DND-41 (cell line): ENCODE data around the gene ZNF512B.

ENCODE experiments used
- ATAC-seq: fragments of 200-7000 bp; cut with Tn5 transposase; 3 replicates; pipeline ENCODE4 v1.9.1; 2021; ENCODE audit warnings: low read depth; ENCODE audit not compliant: insufficient read depth
- DNase-seq: peaks from one replicate; pipeline ENCODE4 v3.0.0-alpha.2; 2020
- H2AFZ ChIP-seq: 2 replicates; pipeline ENCODE4 v1.6.0; 2012; ENCODE audit warnings: low read depth, low read length
- H3K27ac ChIP-seq: 2 replicates; pipeline ENCODE4 v1.5.1; 2012; ENCODE audit warnings: low read length, inconsistent platforms
- H3K27me3 ChIP-seq: fragments of 200-600 bp; sonication (generic); 2 replicates; pipeline ENCODE4 v1.6.0; 2012; ENCODE audit warnings: low read length, mild to moderate bottlenecking, inconsistent platforms; ENCODE audit not compliant: insufficient read depth, poor library complexity
- H3K36me3 ChIP-seq: 2 replicates; pipeline ENCODE4 v1.5.1; 2012; ENCODE audit warnings: low read length, inconsistent platforms; ENCODE audit not compliant: insufficient read depth
- H3K4me1 ChIP-seq: 2 replicates; pipeline ENCODE4 v1.5.1; 2012; ENCODE audit warnings: mild to moderate bottlenecking, low read length; ENCODE audit not compliant: insufficient read depth
- H3K4me2 ChIP-seq: 2 replicates; pipeline ENCODE4 v1.6.0; 2012; ENCODE audit warnings: mild to moderate bottlenecking, moderate library complexity, low read length, inconsistent platforms; ENCODE audit not compliant: insufficient read depth
- H3K4me3 ChIP-seq, 2 experiments: fragments of 200-600 bp in 1 of 2; shearing (Covaris generic) in 1 of 2; 2 replicates each; pipeline ENCODE4 v1.5.1; 2012 to 2016; ENCODE audit warnings: inconsistent platforms in 2 of 2, low read length in 2 of 2, mild to moderate bottlenecking in 2 of 2, low read depth in 1 of 2, moderate library complexity in 1 of 2
- H3K79me2 ChIP-seq: 2 replicates; pipeline ENCODE4 v1.6.0; 2012; ENCODE audit warnings: low read length, inconsistent platforms; ENCODE audit not compliant: insufficient read depth
- H3K9ac ChIP-seq: 2 replicates; pipeline ENCODE4 v1.6.0; 2012; ENCODE audit warnings: low read depth, mild to moderate bottlenecking, inconsistent platforms, low read length, moderate library complexity
- H3K9me3 ChIP-seq: 2 replicates; pipeline ENCODE4 v1.5.1; 2012; ENCODE audit warnings: low read length, moderate library complexity, mild to moderate bottlenecking, inconsistent platforms; ENCODE audit not compliant: insufficient read depth, severe bottlenecking
- H4K20me1 ChIP-seq: 2 replicates; pipeline ENCODE4 v1.6.0; 2012; ENCODE audit warnings: low read length; ENCODE audit not compliant: insufficient read depth
- CTCF ChIP-seq: IDR thresholded peaks from 2 replicates; pipeline ENCODE4 v1.5.1; 2012; ENCODE audit warnings: borderline replicate concordance, low read length, moderate library complexity, mild to moderate bottlenecking; ENCODE audit not compliant: poor library complexity, severe bottlenecking; ENCODE audit errors: extremely low read depth
- EZH2 ChIP-seq: IDR thresholded peaks from 3 replicates; pipeline ENCODE4 v1.6.1; 2012; ENCODE audit warnings: borderline replicate concordance, low read depth, mild to moderate bottlenecking, moderate library complexity, low read length, inconsistent platforms; ENCODE audit not compliant: severe bottlenecking

ZNF512B gene

GRCh38 chr20:63924241-63924640, 45.5 kb downstream of the ZNF512B start:
- Histone ChIP-seq H4K20me1 (peaks cover 63% of the 10 kb centered on the region), H2AFZ (no peak overlapping the region), H3K9me3 (no peaks in the 10 kb centered on the region), H3K4me1 (no peaks in the 10 kb centered on the region; the same call in 1 of the 2 replicates), H3K4me3 (no peak overlapping the region), H3K9ac (no peak overlapping the region), H3K79me2 (peaks cover 76% of the 10 kb centered on the region), H3K27me3 (no peaks in the 10 kb centered on the region), H3K4me2 (no peak overlapping the region), H3K36me3 (peaks cover 51% of the 10 kb centered on the region), H3K27ac (no peak overlapping the region)
- TF ChIP-seq CTCF (no peak), EZH2 (no peak)
- no peak for DNase-seq
- peak; percentile 72 for ATAC-seq

- no peak for DNase-seq
- ATAC-seq = no peak
- H2AFZ ChIP-seq = no peak overlapping the region
- peaks cover 51% of the 10 kb centered on the region for H3K36me3 ChIP-seq
- H3K9me3 ChIP-seq = no peaks in the 10 kb centered on the region
- peaks cover 81% of the 10 kb centered on the region for H3K79me2 ChIP-seq
- H4K20me1 ChIP-seq = peaks cover 63% of the 10 kb centered on the region
- no peak overlapping the region for H3K9ac ChIP-seq
- no peak overlapping the region for H3K4me3 ChIP-seq
- H3K4me2 ChIP-seq = no peak overlapping the region
- no peak overlapping the region; the same call in 1 of the 2 replicates for H3K27ac ChIP-seq
- H3K27me3 ChIP-seq = no peaks in the 10 kb centered on the region
- TF ChIP-seq EZH2 = no peak
- no peak for TF ChIP-seq CTCF
- no peaks in the 10 kb centered on the region; the same call in 1 of the 2 replicates for H3K4me1 ChIP-seq
Observed at GRCh38 chr20:63923651-63924050, 46.1 kb downstream of the ZNF512B start.

GRCh38 chr20:63920226-63920625, 49.5 kb downstream of the ZNF512B start:
- Histone ChIP-seq H3K4me2 (no peak overlapping the region), H3K27ac (no peak overlapping the region), H3K27me3 (no peaks in the 10 kb centered on the region), H3K79me2 (peaks cover 91% of the 10 kb centered on the region), H3K9me3 (peaks cover 3% of the 10 kb centered on the region), H2AFZ (no peak overlapping the region), H3K9ac (no peak overlapping the region), H4K20me1 (peaks cover 54% of the 10 kb centered on the region), H3K4me1 (no peaks in the 10 kb centered on the region; the same call in 1 of the 2 replicates), H3K36me3 (peaks cover 45% of the 10 kb centered on the region), H3K4me3 (no peak overlapping the region)
- ATAC-seq = no peak
- no peak for TF ChIP-seq CTCF
- TF ChIP-seq EZH2 = no peak
- DNase-seq = no peak

- H3K79me2 ChIP-seq = peaks cover 91% of the 10 kb centered on the region
- H4K20me1 ChIP-seq = peaks cover 50% of the 10 kb centered on the region
- DNase-seq = no peak
Observed at GRCh38 chr20:63919130-63919529, 50.6 kb downstream of the ZNF512B start.

More at GRCh38 chr20:63919130-63919529, 50.6 kb downstream of the ZNF512B start:
- no peak for ATAC-seq
- no peak overlapping the region for H2AFZ ChIP-seq
- no peak overlapping the region for H3K27ac ChIP-seq
- peaks cover 5% of the 10 kb centered on the region for H3K9me3 ChIP-seq
- H3K27me3 ChIP-seq = no peaks in the 10 kb centered on the region
- TF ChIP-seq EZH2 = no peak
- TF ChIP-seq CTCF = no peak
- no peak overlapping the region for H3K4me2 ChIP-seq
- H3K36me3 ChIP-seq = peaks cover 53% of the 10 kb centered on the region
- H3K4me1 ChIP-seq = no peaks in the 10 kb centered on the region; the same call in 1 of the 2 replicates
- no peak overlapping the region for H3K9ac ChIP-seq
- no peak overlapping the region for H3K4me3 ChIP-seq
